GM12891 (cell line): ENCODE data around the gene BAIAP2.

Source experiments
- DNase-seq: peaks from one replicate; pipeline ENCODE4 v3.0.0; 2011; ENCODE audit warnings: low spot score; ENCODE audit not compliant: insufficient read length
- FAIRE-seq: peaks from 2 replicates; lab custom pipeline; 2011; peaks lifted over from hg19 to GRCh38; lab: Jason Lieb, UNC
- PAX5 ChIP-seq: IDR thresholded peaks from 2 replicates; pipeline ENCODE4 v1.6.1; 2011; ENCODE audit warnings: low read length, moderate library complexity, mild to moderate bottlenecking; ENCODE audit not compliant: insufficient read depth, severe bottlenecking
- POLR2A ChIP-seq: IDR thresholded peaks from 2 replicates; pipeline ENCODE4 v1.6.1; 2011; ENCODE audit warnings: low read depth, low read length, control low read depth
- POLR2AphosphoS5 ChIP-seq: IDR thresholded peaks from 2 replicates; pipeline ENCODE4 v1.6.1; 2011; ENCODE audit warnings: low read depth, low read length, control low read depth
- POU2F2 ChIP-seq: IDR thresholded peaks from 2 replicates; pipeline ENCODE4 v1.6.1; 2011; ENCODE audit warnings: low read depth, mild to moderate bottlenecking, control low read depth, low read length, moderate library complexity
- SPI1 ChIP-seq: IDR thresholded peaks from 2 replicates; pipeline ENCODE4 v1.6.1; 2011; ENCODE audit warnings: low read depth, low read length, control low read depth
- TAF1 ChIP-seq: IDR thresholded peaks from 2 replicates; pipeline ENCODE4 v1.6.1; 2011; ENCODE audit warnings: low read depth, low read length, control low read depth

BAIAP2 gene

GRCh38 chr17:81162491-81162890, 127.5 kb downstream of the BAIAP2 start:
- DNase-seq (no peak), FAIRE-seq (no peak)
- TF ChIP-seq SPI1 (no peak), TAF1 (no peak), PAX5 (no peak), POLR2A (no peak), POU2F2 (no peak), POLR2AphosphoS5 (no peak)

GRCh38 chr17:81163051-81163695, 128.2 kb downstream of the BAIAP2 start:
- DNase-seq (no peak), FAIRE-seq (no peak)
- no peak for TF ChIP-seq PAX5
- no peak for TF ChIP-seq TAF1
- no peak for TF ChIP-seq POU2F2
- TF ChIP-seq SPI1, result no peak

- FAIRE-seq, result no peak
- no peak for DNase-seq
Observed at GRCh38 chr17:81163703-81164370, 128.9 kb downstream of the BAIAP2 start.

GRCh38 chr17:81164371-81165245, 129.7 kb downstream of the BAIAP2 start:
- FAIRE-seq, result no peak
- no peak for TF ChIP-seq POLR2AphosphoS5
- no peak for TF ChIP-seq SPI1
- no peak for TF ChIP-seq TAF1
- TF ChIP-seq POLR2A, result no peak
- no peak for TF ChIP-seq PAX5
- TF ChIP-seq POU2F2, result no peak
- no peak for DNase-seq

More at GRCh38 chr17:81163703-81164370, 128.9 kb downstream of the BAIAP2 start:
- no peak for TF ChIP-seq TAF1
- no peak for TF ChIP-seq SPI1
- no peak for TF ChIP-seq PAX5
- no peak for TF ChIP-seq POU2F2
- no peak for TF ChIP-seq POLR2A
- no peak for TF ChIP-seq POLR2AphosphoS5

- TF ChIP-seq TAF1, result no peak
- no peak for TF ChIP-seq POLR2AphosphoS5
- no peak for TF ChIP-seq POU2F2
- no peak for TF ChIP-seq SPI1
- TF ChIP-seq POLR2A, result no peak
- no peak for TF ChIP-seq PAX5
- DNase-seq (no peak), FAIRE-seq (no peak)
Observed at GRCh38 chr17:81165246-81166032, 130.5 kb downstream of the BAIAP2 start, which contains the start of gene PVALEF. PVALEF (plus strand) TSS chr17:81165507; CDS start chr17:81181227, 15,720 bp downstream.

- no peak for DNase-seq
- FAIRE-seq, result no peak
- TF ChIP-seq PAX5 (no peak), POLR2AphosphoS5 (no peak), POLR2A (no peak), TAF1 (no peak), SPI1 (no peak), POU2F2 (no peak)
Observed at GRCh38 chr17:81166033-81166492, 131.1 kb downstream of the BAIAP2 start, which contains the start of gene AATK. AATK (minus strand) TSS chr17:81166221; CDS start chr17:81165992, 229 bp downstream.
